HPDE6-E6E7 (cell line): ENCODE data around the gene TIMM50.

ENCODE experiments used
- DNase-seq: peaks from one replicate; pipeline ENCODE4 v3.0.0; 2011; ENCODE audit warnings: missing footprints; ENCODE audit errors: extremely low spot score

Gene TIMM50

DNA sequence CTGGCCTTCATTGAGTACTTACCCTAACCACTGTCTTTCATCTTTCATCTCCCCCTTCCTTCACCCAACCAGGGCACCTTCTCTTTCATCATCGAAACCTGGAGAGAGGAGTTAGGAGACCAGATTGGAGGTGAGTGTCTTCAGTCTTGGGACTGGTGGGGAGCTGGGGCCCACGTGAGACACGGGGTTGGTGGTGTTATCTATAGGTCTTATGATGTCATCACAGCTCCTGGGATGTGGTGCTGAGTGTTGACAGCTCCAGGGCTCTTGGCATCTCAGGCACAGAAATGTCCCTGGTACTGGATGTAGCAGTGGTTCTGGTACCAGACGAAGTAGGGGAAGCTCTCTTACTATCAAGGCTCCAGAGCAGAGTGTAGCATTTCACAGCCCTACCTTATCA is 19.9 kb downstream of the TIMM50 start:
- DNase-seq = no peak

GRCh38 chr19:39501340-39501739 is 20.7 kb downstream of the TIMM50 start:
- no peak for DNase-seq

DNA sequence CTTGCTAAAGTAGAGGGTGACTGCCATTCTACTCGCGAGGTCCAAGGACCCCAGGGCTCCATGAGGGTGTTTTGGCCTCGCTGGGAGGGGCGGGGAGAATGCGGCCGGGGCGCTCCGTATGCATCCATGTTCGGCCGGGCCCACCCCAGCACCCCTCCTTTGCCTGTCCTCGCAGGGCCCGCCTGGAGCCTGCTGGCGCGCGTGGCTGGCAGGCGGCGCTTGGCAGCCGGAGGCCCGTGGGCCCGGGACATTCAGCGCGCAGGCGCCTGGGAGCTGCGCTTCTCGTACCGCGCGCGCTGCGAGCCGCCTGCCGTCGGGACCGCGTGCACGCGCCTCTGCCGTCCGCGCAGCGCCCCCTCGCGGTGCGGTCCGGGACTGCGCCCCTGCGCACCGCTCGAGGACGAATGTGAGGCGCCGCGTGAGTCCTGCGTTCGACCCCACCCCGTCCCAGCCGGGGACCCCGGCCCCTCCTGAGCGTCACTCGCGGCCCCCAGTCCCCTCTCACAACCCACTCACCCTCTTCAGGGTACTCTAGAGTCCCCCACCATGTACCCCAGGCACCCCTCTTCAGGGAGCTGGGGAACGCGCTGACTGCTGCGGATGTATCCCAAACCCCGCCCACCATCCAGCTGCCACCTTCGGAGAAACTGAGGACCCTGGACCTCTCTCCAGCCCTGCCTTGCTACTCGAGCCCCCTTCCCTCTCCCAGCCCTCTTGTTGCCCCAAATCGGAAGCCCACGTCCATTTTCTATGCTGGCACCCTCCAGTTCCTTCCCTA is 22.2 kb downstream of the TIMM50 start:
- DNase-seq = peak; percentile 74

GRCh38 chr19:39506598-39506943 is 25.9 kb downstream of the TIMM50 start:
- no peak for DNase-seq

DNA sequence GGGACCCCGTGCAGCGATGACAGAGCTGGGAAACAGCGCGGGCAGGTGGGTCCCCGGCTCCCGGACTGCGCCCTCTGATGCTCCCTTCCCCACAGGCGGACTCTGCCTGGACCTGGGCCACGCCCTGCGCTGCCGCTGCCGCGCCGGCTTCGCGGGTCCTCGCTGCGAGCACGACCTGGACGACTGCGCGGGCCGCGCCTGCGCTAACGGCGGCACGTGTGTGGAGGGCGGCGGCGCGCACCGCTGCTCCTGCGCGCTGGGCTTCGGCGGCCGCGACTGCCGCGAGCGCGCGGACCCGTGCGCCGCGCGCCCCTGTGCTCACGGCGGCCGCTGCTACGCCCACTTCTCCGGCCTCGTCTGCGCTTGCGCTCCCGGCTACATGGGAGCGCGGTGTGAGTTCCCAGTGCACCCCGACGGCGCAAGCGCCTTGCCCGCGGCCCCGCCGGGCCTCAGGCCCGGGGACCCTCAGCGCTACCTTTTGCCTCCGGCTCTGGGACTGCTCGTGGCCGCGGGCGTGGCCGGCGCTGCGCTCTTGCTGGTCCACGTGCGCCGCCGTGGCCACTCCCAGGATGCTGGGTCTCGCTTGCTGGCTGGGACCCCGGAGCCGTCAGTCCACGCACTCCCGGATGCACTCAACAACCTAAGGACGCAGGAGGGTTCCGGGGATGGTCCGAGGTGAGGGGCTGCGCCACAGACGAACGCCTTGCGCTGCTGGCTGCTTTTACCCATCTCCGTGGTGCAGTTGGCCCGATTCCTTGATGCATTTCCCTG is 26.5 kb downstream of the TIMM50 start:
- peak; percentile 85 for DNase-seq

DNA sequence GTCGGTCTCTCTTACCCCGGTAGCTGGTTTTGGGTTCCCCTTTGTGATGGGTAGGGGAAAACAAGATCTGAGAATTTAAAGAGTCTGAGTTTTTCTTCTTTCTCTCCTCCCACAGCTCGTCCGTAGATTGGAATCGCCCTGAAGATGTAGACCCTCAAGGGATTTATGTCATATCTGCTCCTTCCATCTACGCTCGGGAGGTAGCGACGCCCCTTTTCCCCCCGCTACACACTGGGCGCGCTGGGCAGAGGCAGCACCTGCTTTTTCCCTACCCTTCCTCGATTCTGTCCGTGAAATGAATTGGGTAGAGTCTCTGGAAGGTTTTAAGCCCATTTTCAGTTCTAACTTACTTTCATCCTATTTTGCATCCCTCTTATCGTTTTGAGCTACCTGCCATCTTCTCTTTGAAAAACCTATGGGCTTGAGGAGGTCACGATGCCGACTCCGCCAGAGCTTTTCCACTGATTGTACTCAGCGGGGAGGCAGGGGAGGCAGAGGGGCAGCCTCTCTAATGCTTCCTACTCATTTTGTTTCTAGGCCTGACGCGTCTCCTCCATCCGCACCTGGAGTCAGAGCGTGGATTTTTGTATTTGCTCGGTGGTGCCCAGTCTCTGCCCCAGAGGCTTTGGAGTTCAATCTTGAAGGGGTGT is 27.2 kb downstream of the TIMM50 start:
- no peak for DNase-seq

DNA sequence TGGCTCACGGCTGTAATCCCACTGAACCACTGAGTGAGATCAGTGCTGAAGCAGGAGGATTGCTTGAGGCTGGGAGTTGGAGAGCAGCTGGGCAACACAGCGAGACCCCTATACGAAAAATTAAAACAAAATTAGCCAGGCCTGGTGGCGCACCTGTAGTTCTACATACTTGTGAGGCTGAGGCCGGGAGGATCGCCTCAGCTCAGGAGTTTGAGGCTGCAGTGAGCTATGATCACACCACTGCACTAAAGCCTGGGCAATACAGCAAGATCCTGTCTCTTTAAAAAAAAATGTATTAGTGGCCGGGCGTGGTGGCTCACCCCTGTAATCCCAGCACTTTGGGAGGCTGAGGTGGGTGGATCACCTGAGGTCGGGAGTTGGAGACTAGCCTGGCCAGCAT is 28.0 kb downstream of the TIMM50 start:
- no peak for DNase-seq

DNA sequence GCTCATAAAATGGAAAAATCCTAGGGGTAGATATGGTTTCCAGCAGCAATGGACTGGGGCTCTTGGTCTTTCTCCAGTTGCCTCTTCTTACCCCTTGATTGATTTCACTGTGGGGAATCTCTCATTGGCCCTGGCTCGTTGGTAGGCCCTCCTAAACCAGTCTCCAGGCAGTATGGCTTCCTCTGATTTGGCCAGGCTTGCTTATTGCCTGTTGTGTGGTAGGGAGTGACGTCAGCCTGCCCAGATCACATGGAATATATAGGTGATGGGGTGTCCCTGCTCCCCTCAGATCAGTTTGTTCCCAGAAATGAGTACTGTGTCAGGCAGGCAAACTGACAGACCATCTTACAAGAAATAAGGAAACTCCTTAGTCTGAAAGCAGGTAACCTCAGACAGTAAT is 28.6 kb downstream of the TIMM50 start:
- DNase-seq = no peak

GRCh38 chr19:39512988-39513387 is 32.4 kb downstream of the TIMM50 start:
- DNase-seq = no peak

- DNase-seq = no peak
Measured at GRCh38 chr19:39514840-39515550, 34.4 kb downstream of the TIMM50 start, which contains the start of gene SELENOV. Gene SELENOV, plus strand, starts transcription at chr19:39515139. Its CDS starts 74 bp downstream, at chr19:39515213.

DNA sequence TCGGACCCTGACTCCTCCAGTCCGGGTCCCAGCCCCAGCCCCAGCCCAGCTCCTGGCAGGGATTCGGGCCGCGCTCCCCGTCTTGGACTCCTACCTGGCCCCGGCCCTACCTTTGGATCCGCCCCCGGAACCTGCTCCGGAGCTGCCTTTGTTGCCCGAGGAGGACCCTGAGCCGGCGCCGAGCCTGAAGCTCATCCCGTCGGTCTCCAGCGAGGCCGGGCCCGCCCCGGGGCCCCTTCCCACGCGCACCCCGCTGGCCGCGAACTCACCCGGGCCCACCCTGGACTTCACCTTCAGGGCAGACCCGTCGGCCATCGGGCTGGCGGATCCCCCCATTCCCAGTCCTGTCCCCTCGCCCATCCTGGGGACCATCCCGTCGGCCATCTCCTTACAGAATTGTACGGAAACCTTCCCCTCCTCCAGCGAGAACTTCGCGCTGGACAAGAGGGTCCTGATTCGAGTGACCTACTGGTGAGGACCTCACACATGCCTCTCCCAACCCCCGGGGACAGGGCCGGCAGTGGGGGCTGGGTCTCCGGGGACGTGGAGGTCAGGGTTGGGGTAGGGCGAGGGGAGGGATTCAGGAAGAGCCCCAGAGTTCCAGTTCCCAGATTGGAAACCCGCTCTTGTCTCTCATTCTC is 35.0 kb downstream of the TIMM50 start:
- DNase-seq = no peak

- DNase-seq = no peak
Measured at GRCh38 chr19:39516270-39516669, 35.6 kb downstream of the TIMM50 start.

DNA sequence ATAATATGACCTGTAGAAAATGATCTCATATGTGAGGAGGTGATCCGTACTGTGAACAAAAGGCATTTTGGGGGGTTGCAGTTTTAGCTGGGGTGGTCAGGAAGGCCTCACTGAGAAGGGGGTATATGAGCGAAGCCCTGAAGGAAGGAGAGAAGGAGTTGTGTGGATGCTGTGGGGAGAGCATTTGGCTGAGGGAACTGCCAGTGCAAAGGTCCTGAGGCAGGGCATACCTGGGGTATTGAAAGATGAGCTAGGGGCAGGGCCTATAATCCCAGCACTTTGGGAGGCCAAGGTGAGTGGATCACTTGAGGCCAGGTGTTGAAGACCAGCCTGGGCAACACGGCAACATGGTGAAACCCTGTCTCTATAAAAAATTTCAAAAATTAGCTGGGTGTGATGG is 36.8 kb downstream of the TIMM50 start:
- DNase-seq = no peak

- DNase-seq = no peak
Measured at GRCh38 chr19:39518458-39518857, 37.8 kb downstream of the TIMM50 start.

GRCh38 chr19:39518975-39519374 is 38.3 kb downstream of the TIMM50 start:
- no peak for DNase-seq

- DNase-seq = no peak
Measured at GRCh38 chr19:39520541-39521484, 40.2 kb downstream of the TIMM50 start.

DNA sequence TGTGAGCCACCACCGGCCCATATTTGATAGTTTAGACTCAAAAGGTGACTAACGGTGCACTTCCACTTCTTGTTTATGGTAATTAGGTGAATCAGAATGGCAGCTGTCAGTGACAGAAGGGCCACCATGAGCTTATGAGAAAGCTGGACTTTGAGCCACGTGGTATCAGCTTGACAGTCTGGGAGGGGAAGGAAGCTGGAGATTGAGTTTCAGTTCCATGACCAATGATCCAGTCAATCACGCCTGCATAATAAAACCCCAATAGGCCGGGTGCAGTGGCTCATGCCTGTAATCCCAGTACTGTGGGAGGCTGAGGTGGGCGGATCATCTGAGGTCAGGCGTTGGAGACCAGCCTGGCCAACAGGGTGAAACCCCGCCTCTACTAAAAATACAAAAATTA is 43.9 kb downstream of the TIMM50 start:
- DNase-seq = no peak

GRCh38 chr19:39525205-39525604 is 44.6 kb downstream of the TIMM50 start:
- no peak for DNase-seq

DNA sequence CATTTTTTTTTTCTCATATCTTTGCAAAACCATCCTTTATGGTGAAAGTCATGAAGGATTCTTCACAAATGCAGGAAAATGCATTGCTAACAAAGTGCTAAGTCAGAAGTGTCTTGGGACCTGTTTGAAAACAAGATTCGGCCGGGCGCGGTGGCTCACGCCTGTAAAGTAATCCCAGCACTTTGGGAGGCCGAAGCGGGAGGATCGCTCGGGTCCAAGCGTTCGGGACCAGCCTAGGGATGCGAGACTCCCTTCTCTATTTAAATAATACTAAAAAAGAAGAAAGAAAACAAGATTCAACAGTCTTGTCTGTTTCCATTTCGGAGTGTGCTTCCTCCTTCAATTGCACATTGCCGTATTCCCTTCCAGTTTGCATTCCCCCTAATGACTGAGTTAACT is 51.2 kb downstream of the TIMM50 start:
- DNase-seq = no peak

DNA sequence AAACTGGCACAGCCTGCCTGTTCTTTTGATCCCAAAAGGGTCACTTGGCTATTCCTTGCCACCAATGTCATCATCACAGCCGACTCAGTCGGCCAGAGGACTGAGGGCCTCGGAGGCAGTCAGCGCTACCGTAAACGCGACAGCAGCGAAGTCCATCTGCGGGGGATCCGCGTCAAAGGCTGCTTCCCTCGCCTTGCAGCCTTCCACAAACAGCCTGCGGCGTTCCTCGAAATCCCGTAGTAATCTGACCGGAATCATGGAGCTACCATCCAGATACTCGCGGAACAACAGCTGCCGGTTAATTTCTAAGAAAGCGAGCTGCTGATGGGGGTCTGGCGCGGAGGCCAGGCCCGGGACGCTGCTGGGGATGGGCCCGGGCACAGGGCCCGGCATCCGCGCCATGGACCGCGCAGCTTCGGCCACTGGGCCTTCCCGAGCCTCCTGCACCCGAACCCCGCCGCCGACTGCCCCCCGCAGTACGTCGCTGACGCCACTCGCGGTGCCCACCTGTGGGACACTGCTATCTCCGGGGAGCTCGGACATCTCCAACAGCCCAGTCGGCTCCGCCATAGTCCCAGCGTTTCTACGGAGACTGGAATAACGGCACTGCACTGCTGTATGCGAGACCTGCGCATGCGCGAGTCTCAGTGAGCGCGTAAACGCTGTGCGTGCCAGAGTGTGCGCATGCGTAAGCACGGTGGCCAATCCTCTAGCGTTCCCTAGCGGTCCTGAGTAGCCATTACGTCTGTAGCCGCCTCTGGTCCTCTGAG is 51.8 kb downstream of the TIMM50 start, which contains the start of gene EID2B:
EID2B (minus strand) TSS at position 620 of the 770 bp plus-strand sequence; CDS start at position 570, 50 bp downstream.
- peak; percentile 97 for DNase-seq
